Skeletal muscle tissue (tissue), 4 donors: ENCODE results near the gene INPP4A. TPM values are rescaled to one million over a fixed set of nuclear protein-coding genes. Genes with fewer than 3 reads are reported as not detected.

Experiments used
- H3K27ac ChIP-seq: one replicate; pipeline ENCODE4 v1.7.0; 2013; ENCODE audit warnings: mild to moderate bottlenecking, low read depth, low read length, inconsistent platforms
- H3K27me3 ChIP-seq, 3 donors: one replicate each; pipeline ENCODE4 v1.7.0; 2013; ENCODE audit warnings: low read length in 3 of 3; ENCODE audit not compliant: control insufficient read depth in 3 of 3, insufficient read depth in 3 of 3
- H3K36me3 ChIP-seq, 3 donors: one replicate each; pipeline ENCODE4 v1.7.0; 2013; ENCODE audit warnings: low read length in 3 of 3; ENCODE audit not compliant: control insufficient read depth in 3 of 3, insufficient read depth in 3 of 3
- H3K4me1 ChIP-seq, 3 donors: one replicate each; pipeline ENCODE4 v1.7.0; 2013; ENCODE audit warnings: low read length in 3 of 3, mild to moderate bottlenecking in 3 of 3; ENCODE audit not compliant: control insufficient read depth in 3 of 3, insufficient read depth in 3 of 3
- H3K4me3 ChIP-seq, 3 donors: one replicate each; pipeline ENCODE4 v1.7.0; 2013; ENCODE audit warnings: low read length in 3 of 3
- H3K9ac ChIP-seq, 3 donors: one replicate each; pipeline ENCODE4 v1.7.0; 2013; ENCODE audit warnings: low read length in 3 of 3, mild to moderate bottlenecking in 3 of 3, moderate library complexity in 2 of 3, low read depth in 1 of 3
- H3K9me3 ChIP-seq, 3 donors: one replicate each; pipeline ENCODE4 v1.7.0; 2013; ENCODE audit warnings: low read length in 3 of 3; ENCODE audit not compliant: control insufficient read depth in 3 of 3
- total RNA-seq: library from RNA; depleted of rRNA; stranded (reverse); fragments of >200 nt; gene quantifications from one replicate; pipeline ENCODE4 v1.2.3, GENCODE V29; 2014
- donor health status: Osteomylitis.

INPP4A gene
- total RNA-seq, 1 donor from 2014 or later = 12.5 TPM

GRCh38 chr2:98519851-98520250 is 75.2 kb downstream of the INPP4A start:
- H3K4me1 ChIP-seq = peaks cover 2 to 5% (median 3%) of the 10 kb centered on the region in 3 donors
- H3K36me3 ChIP-seq = peaks cover 0 to 15% (median 6%) of the 10 kb centered on the region in 3 donors
- no peaks in the 10 kb centered on the region for H3K9me3 ChIP-seq
- no peak overlapping the region for H3K27ac ChIP-seq
- no peak overlapping the region for H3K4me3 ChIP-seq
- H3K27me3 ChIP-seq = no peaks in the 10 kb centered on the region
- H3K9ac ChIP-seq = no peak overlapping the region

GRCh38 chr2:98520806-98521205 is 76.1 kb downstream of the INPP4A start:
- Histone ChIP-seq H3K27me3 (no peaks in the 10 kb centered on the region), H3K9me3 (no peaks in the 10 kb centered on the region), H3K36me3 (peaks cover 0 to 15% (median 6%) of the 10 kb centered on the region in 3 donors), H3K4me1 (peaks cover 0 to 3% (median 0%) of the 10 kb centered on the region in 3 donors), H3K9ac (no peak overlapping the region), H3K27ac (no peak overlapping the region), H3K4me3 (no peak overlapping the region)

GRCh38 chr2:98521266-98521665 is 76.6 kb downstream of the INPP4A start:
- H3K36me3 ChIP-seq = peaks cover 0 to 15% (median 6%) of the 10 kb centered on the region in 3 donors
- H3K27ac ChIP-seq = no peak overlapping the region
- no peaks in the 10 kb centered on the region for H3K27me3 ChIP-seq
- H3K9me3 ChIP-seq = no peaks in the 10 kb centered on the region
- H3K9ac ChIP-seq = no peak overlapping the region
- H3K4me1 ChIP-seq = peaks cover 0 to 3% (median 0%) of the 10 kb centered on the region in 3 donors
- no peak overlapping the region for H3K4me3 ChIP-seq

GRCh38 chr2:98522854-98523253 is 78.2 kb downstream of the INPP4A start:
- Histone ChIP-seq H3K36me3 (peaks cover 0 to 15% (median 6%) of the 10 kb centered on the region in 3 donors), H3K4me3 (no peak overlapping the region), H3K27ac (no peak overlapping the region), H3K27me3 (no peaks in the 10 kb centered on the region), H3K9me3 (no peaks in the 10 kb centered on the region), H3K4me1 (peaks cover 0 to 3% (median 0%) of the 10 kb centered on the region in 3 donors), H3K9ac (no peak overlapping the region)

- no peak overlapping the region for H3K9ac ChIP-seq
- H3K4me3 ChIP-seq = no peak overlapping the region
- H3K27me3 ChIP-seq = no peaks in the 10 kb centered on the region
- H3K4me1 ChIP-seq = peaks cover 0 to 3% (median 0%) of the 10 kb centered on the region in 3 donors
- peaks cover 0 to 14% (median 6%) of the 10 kb centered on the region in 3 donors for H3K36me3 ChIP-seq
- no peaks in the 10 kb centered on the region for H3K9me3 ChIP-seq
- no peak overlapping the region for H3K27ac ChIP-seq
Observed at GRCh38 chr2:98524168-98524567, 79.5 kb downstream of the INPP4A start.

- no peaks in the 10 kb centered on the region for H3K4me1 ChIP-seq
- H3K27me3 ChIP-seq = no peaks in the 10 kb centered on the region
- no peak overlapping the region for H3K9ac ChIP-seq
- peaks cover 0 to 2% (median 1%) of the 10 kb centered on the region in 3 donors for H3K36me3 ChIP-seq
- no peak overlapping the region for H3K27ac ChIP-seq
- H3K9me3 ChIP-seq = no peaks in the 10 kb centered on the region
- no peak overlapping the region for H3K4me3 ChIP-seq
Observed at GRCh38 chr2:98528349-98528748, 83.7 kb downstream of the INPP4A start.

GRCh38 chr2:98530114-98530513 is 85.5 kb downstream of the INPP4A start:
- Histone ChIP-seq H3K27ac (no peak overlapping the region), H3K4me1 (no peaks in the 10 kb centered on the region)

GRCh38 chr2:98532756-98533155 is 88.1 kb downstream of the INPP4A start:
- peaks cover 9 to 20% (median 13%) of the 10 kb centered on the region in 3 donors for H3K36me3 ChIP-seq
- no peaks in the 10 kb centered on the region for H3K4me1 ChIP-seq
- H3K9me3 ChIP-seq = no peaks in the 10 kb centered on the region
- H3K4me3 ChIP-seq = no peak overlapping the region
- H3K9ac ChIP-seq = no peak overlapping the region
- H3K27me3 ChIP-seq = no peaks in the 10 kb centered on the region
- no peak overlapping the region for H3K27ac ChIP-seq

More at GRCh38 chr2:98530114-98530513, 85.5 kb downstream of the INPP4A start:
- no peak overlapping the region for H3K4me3 ChIP-seq
- H3K9ac ChIP-seq = no peak overlapping the region
- H3K9me3 ChIP-seq = no peaks in the 10 kb centered on the region
- H3K27me3 ChIP-seq = no peaks in the 10 kb centered on the region
- peaks cover 0 to 8% (median 7%) of the 10 kb centered on the region in 3 donors for H3K36me3 ChIP-seq

GRCh38 chr2:98533547-98533946 is 88.9 kb downstream of the INPP4A start:
- H3K27ac ChIP-seq = no peak overlapping the region
- H3K9ac ChIP-seq = no peak overlapping the region
- no peak overlapping the region for H3K4me3 ChIP-seq
- no peaks in the 10 kb centered on the region for H3K4me1 ChIP-seq
- no peaks in the 10 kb centered on the region for H3K27me3 ChIP-seq
- H3K9me3 ChIP-seq = no peaks in the 10 kb centered on the region
- peaks cover 17 to 28% (median 20%) of the 10 kb centered on the region in 3 donors for H3K36me3 ChIP-seq

- peaks cover 28 to 39% (median 30%) of the 10 kb centered on the region in 3 donors for H3K36me3 ChIP-seq
- no peaks in the 10 kb centered on the region for H3K9me3 ChIP-seq
- no peak overlapping the region for H3K9ac ChIP-seq
- H3K27me3 ChIP-seq = no peaks in the 10 kb centered on the region
- H3K4me3 ChIP-seq = no peak overlapping the region
- H3K27ac ChIP-seq = no peak overlapping the region
- no peaks in the 10 kb centered on the region for H3K4me1 ChIP-seq
Observed at GRCh38 chr2:98534761-98535160, 90.1 kb downstream of the INPP4A start.
